ENCODE data around the gene PRR12.

- TF ChIP-seq POLR2A (IDR thresholded peaks at IDR 0.05) (no peak), POLR2AphosphoS5 (IDR thresholded peaks at IDR 0.05) (no peak)
- TF ChIP-seq, protein P1, sequence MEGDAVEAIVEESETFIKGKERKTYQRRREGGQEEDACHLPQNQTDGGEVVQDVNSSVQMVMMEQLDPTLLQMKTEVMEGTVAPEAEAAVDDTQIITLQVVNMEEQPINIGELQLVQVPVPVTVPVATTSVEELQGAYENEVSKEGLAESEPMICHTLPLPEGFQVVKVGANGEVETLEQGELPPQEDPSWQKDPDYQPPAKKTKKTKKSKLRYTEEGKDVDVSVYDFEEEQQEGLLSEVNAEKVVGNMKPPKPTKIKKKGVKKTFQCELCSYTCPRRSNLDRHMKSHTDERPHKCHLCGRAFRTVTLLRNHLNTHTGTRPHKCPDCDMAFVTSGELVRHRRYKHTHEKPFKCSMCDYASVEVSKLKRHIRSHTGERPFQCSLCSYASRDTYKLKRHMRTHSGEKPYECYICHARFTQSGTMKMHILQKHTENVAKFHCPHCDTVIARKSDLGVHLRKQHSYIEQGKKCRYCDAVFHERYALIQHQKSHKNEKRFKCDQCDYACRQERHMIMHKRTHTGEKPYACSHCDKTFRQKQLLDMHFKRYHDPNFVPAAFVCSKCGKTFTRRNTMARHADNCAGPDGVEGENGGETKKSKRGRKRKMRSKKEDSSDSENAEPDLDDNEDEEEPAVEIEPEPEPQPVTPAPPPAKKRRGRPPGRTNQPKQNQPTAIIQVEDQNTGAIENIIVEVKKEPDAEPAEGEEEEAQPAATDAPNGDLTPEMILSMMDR (IDR thresholded peaks at IDR 0.05 in 8 of 11, conservative IDR thresholded peaks at IDR 0.05 in 3 of 11), result no peak
Measured at GRCh38 chr19:49616532-49616931, 25.6 kb downstream of the PRR12 start.
